Measurements from ENCODE around the gene PDGFD. TPM values are rescaled to one million over a fixed set of nuclear protein-coding genes. Genes with fewer than 3 reads are reported as not detected.
"Not testable (repeated sequence)": the region's sequence is repeated elsewhere in the genome, so short reads cannot be mapped to it uniquely, and the experiment has no call there.

PDGFD gene
- total RNA-seq, 1 donor from 2014 or later, result 19.6 TPM

- intact Hi-C loops (cut with DNase I), result no loop called here
- DNase-seq (ENCODE audit: low spot score) (no peak), ATAC-seq (no peak)
Measured at GRCh38 chr11:104064034-104064630, 99.8 kb downstream of the PDGFD start.

GRCh38 chr11:104061853-104062521 lies 102.0 kb downstream of the PDGFD start:
- ATAC-seq, result peak; percentile 42
- intact Hi-C loops (cut with DNase I), result no loop called here
- no peak for DNase-seq (ENCODE audit: low spot score)

- DNase-seq (ENCODE audit: low spot score), result no peak
- intact Hi-C loops (cut with DNase I), result no loop called here
- ATAC-seq, result no peak
Measured at GRCh38 chr11:104060820-104061219, 103.1 kb downstream of the PDGFD start.

GRCh38 chr11:104060004-104060794 lies 103.7 kb downstream of the PDGFD start:
- DNase-seq (ENCODE audit: low spot score), result no peak
- intact Hi-C loops (cut with DNase I), result no loop called here
- no peak for ATAC-seq

DNA sequence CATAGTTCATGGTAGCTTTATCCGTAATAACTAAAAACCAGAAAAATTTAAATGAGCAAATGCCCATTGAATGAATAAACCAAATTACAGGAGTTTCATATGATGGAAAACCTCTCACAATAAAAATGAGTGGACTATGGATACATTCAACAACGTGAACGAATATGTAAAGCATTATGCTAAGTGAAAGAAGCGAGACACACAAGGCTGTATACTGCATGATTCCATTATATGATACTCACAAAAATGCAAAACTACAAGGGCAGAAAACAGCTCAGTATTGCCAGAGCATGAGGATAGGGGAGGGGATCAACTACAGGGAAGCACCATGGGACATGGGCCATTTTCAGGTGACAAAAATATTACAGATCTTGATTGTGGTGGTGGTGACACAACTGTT lies 105.3 kb downstream of the PDGFD start:
- ATAC-seq, result no peak
- intact Hi-C loops (cut with DNase I), result no loop called here

DNA sequence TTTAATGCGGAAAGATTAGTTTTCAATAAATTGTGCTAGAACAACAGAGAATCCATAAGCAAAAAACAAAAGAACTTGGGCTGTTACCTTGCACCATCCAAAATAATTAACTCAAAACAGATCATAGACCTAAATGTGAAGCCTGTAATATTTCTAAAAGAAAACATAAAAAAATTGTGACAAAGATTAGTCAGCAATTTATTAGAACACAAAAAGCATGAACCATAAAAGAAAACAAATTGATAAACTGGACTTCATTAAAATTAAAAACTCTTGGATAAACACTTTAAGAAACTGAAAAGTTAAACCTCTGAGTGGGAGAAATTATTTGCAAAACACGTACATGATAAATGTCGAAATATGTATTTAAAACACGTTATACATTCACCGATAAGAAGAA lies 106.0 kb downstream of the PDGFD start:
- intact Hi-C loops (cut with DNase I), result no loop called here
- no peak for ATAC-seq
- no peak for DNase-seq (ENCODE audit: low spot score)

More for the DNA sequence above, 105.3 kb downstream of the PDGFD start:
- DNase-seq (ENCODE audit: low spot score), result no peak

DNA sequence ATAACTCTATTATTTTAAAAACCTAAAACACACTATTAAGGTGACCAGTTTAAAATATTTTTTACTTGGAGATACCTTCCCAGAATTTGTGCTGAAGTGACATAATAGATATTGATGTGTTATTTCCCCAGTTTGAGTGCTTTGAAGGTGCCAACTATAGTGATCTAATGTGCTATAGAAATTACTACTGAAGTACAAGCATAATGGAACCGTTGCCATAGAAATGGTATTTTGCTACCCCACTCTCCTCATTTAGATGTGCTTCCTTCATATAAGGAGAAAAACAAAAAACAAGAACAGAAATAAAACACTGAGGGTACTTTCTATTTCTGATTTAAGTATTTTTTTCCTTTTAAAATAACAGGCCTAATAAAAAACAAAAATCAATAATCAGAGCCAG lies 108.4 kb downstream of the PDGFD start:
- intact Hi-C loops (cut with DNase I), result no loop called here
- ATAC-seq (no peak), DNase-seq (ENCODE audit: low spot score) (no peak)

GRCh38 chr11:104054911-104055529 lies 108.9 kb downstream of the PDGFD start:
- no peak for DNase-seq (ENCODE audit: low spot score)
- ATAC-seq, result no peak
- intact Hi-C loops (cut with DNase I), result no loop called here

- DNase-seq (ENCODE audit: low spot score) (no peak), ATAC-seq (no peak)
- intact Hi-C loops (cut with DNase I), result no loop called here
Measured at GRCh38 chr11:104053743-104054478, 110.0 kb downstream of the PDGFD start.

DNA sequence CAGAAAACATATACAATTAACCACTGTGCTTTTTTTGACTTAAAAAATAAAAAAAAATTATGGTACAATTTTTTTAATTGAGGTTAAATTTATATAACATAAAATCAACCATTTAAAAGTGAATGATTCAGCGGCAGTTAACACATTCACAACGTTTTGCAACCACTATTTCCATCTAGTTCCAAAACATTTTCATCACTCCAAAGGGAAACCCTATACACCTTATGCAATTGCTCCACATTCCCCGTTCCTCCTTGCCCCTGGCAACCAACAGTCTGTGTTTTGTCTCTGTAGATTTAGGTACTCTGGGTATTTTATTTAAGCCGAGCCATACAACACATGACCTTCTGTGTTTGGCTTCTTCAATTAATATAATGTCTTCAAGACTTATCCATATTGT lies 112.2 kb downstream of the PDGFD start:
- DNase-seq (ENCODE audit: low spot score) (no peak), ATAC-seq (no peak)
- intact Hi-C loops (cut with DNase I), result no loop called here

DNA sequence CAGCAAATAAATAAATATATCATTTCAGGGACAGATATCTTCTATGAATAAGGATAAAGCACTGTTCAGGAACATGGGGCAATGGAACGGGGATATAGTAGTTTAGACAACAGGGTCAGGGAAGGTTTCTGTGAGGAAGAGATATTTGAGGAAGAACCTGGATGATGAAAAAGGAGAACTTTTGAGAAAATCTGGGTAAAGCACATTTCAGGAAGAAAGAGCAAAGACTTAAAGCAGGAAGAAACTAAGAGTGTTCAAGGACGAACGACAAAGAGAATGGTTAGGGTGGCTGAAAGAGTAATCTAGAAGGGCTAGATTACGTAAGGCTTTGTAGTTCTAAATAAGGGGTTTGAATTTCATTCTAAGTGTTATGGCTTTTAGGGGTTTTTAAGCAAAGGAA lies 114.8 kb downstream of the PDGFD start:
- no peak for DNase-seq (ENCODE audit: low spot score)
- intact Hi-C loops (cut with DNase I), result no loop called here
- no peak for ATAC-seq

DNA sequence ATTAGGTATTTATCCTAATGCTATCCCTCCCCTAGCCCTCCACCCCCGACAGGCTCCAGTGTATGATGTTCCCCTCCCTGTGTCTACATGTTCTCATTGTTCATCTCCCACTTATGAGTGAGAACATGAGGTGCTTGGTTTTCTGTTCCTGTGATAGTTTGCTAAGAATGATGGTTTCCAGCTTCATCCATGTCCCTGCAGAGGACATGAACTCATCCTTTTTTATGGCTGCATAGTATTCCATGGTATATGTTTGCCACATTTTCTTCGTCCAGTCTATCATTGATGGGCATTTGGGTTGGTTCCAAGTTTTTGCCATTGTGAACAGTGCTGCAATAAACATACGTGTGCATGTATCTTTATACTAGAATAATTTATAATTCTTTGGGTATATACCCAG lies 117.1 kb downstream of the PDGFD start:
- ATAC-seq; DNase-seq (ENCODE audit: low spot score); intact Hi-C loops (cut with DNase I): not testable (repeated sequence)

DNA sequence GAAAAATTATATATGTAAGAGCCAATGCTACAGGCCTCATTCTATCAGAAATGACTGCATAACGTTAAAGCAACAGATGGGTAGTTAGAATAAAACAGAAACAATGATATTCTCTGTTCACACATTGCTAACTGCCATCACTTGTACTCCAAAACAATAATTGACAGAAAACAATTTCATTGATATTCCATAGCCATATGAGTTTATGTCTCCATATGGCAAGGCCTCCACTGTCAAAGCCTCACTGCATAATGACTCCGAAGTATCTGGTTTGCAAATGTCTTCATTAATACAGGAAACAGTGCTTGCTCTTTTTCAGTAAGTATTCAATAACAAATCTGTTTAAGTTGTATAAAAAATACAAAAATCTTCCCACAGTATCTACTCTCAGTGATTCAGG lies 117.6 kb downstream of the PDGFD start:
- intact Hi-C loops (cut with DNase I), result no loop called here
- no peak for ATAC-seq

DNA sequence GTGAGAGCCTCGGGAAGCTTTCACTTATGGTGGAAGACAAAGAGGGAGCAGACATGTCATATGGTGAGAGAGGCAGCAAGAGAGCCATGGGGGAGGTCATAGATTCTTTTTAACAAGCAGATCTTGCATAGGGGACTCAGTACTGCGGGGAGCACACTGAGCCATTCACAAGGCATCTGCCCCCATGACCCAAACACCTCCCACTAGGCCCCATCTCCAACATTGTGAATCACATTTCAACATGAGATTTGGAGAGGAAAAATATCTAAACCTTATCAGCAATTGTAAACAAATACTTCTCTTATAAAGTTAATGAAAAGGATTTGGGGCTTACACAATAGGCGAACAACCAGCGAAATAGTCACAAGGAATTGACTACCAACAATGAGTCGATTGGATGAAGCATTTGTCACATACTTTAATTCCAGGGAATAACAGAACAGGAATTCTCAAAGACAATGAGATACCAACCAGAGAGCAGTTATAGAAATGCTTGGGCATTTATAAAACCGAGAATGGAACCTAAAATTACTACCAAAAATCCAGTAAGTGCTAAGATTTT lies 120.2 kb downstream of the PDGFD start:
- DNase-seq (ENCODE audit: low spot score) (no peak), ATAC-seq (no peak)
- intact Hi-C loops (cut with DNase I), result no loop called here

More for the DNA sequence above, 117.6 kb downstream of the PDGFD start:
- DNase-seq (ENCODE audit: low spot score), result no peak

DNA sequence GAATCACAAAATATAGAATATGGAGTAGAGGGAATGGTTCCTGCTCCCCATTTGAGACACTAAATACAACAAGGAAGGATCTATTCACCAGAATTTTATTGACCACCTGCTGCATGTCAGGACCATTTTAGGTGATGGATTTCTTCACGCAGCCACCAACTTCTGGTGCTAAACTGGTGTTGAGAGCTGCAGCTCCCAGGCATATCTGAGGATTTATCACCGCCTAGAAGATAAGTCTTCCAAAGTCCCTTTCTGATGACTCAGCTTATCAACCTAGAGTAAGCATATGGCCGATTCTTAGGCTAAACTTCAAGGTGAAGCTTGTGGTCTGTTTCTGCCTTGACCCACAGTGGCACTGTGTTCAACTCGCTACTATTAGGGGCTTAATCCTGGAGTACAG lies 120.8 kb downstream of the PDGFD start:
- DNase-seq (ENCODE audit: low spot score) (no peak), ATAC-seq (no peak)
- intact Hi-C loops (cut with DNase I), result no loop called here

DNA sequence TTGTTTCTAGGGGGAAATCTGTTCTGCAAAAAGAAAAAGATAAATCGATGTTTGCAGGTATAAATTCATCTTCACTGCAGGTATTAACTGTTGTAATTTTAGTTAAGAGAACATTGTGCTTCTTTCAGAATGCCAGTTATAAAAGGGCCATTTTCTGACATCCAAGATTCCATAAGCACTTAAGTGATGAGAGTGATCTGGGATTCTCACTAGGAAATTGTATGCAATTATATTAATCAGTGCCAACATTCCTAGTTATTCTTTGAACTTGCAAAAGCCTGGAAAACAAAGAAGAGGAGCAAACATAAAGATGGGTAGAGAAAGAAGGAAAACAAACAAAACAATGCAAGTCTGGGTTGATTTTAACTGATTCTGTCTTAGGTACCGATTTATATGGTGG lies 122.2 kb downstream of the PDGFD start:
- intact Hi-C loops (cut with DNase I), result no loop called here
- ATAC-seq (no peak), DNase-seq (ENCODE audit: low spot score) (no peak)

DNA sequence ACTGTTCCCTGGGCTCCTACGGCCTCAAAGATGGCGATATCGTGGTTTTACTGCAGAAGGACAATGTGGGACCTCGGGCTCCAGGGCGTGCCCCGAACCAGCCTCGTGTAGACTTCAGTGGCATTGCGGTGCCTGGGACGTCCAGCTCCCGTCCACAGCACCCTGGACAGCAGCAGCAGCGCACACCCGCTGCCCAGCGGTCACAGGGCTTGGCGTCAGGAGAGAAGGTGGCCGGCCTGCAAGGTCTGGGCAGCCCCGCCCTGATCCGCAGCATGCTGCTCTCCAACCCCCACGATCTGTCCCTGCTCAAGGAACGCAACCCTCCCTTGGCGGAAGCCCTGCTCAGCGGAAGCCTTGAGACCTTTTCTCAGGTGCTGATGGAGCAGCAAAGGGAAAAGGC lies 127.0 kb downstream of the PDGFD start:
- intact Hi-C loops (cut with DNase I), result no loop called here
- DNase-seq (ENCODE audit: low spot score) (no peak), ATAC-seq (no peak)

DNA sequence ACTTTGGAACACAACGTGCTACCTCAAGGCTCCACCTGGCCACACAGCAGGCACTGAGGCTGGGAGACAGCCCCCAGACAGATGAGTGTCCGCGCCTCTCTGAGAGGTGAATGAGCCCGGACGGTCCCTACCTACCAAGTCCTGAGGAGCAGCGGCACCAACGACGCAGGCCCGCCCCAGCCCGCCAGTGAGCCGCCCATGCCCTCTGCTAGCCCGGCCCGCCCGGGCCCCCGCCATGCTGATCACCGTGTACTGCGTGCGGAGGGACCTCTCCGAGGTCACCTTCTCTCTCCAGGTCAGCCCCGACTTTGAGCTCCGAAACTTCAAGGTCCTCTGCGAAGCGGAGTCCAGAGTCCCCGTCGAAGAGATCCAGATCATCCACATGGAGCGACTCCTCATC lies 127.4 kb downstream of the PDGFD start, which contains the start of gene DDI1:
TSS of gene DDI1 (plus strand) at position 53 of the 400 bp plus-strand sequence. CDS start at position 236, 183 bp downstream.
- DNase-seq (ENCODE audit: low spot score) (no peak), ATAC-seq (no peak)
- intact Hi-C loops (cut with DNase I), result no loop called here

GRCh38 chr11:104033561-104033960 lies 130.4 kb downstream of the PDGFD start:
- ATAC-seq (peak; percentile 32), DNase-seq (ENCODE audit: low spot score) (no peak)

More at GRCh38 chr11:104033561-104033960, 130.4 kb downstream of the PDGFD start:
- intact Hi-C loops (cut with DNase I), result no loop called here

All from sciatic nerve (tissue), 2 donors.